Endothelial cell (in vitro differentiated cells): ENCODE data around the gene ANAPC16. TPM values are rescaled to one million over a fixed set of nuclear protein-coding genes. Genes with fewer than 3 reads are reported as not detected.
"Not testable (repeated sequence)": the region's sequence is repeated elsewhere in the genome, so short reads cannot be mapped to it uniquely, and the experiment has no call there.

Source experiments
- DNase-seq: peaks from one replicate; pipeline ENCODE4 v3.0.0; 2021; ENCODE audit warnings: low spot score
- H3K27ac Mint-ChIP-seq: one replicate; pipeline ENCODE4 v1.8.0; 2021; ENCODE audit warnings: mixed read lengths, inconsistent platforms; ENCODE audit not compliant: unreplicated experiment
- H3K27me3 Mint-ChIP-seq: one replicate; pipeline ENCODE4 v1.8.0; 2021; ENCODE audit warnings: mild to moderate bottlenecking, moderate library complexity, mixed read lengths, inconsistent platforms; ENCODE audit not compliant: unreplicated experiment
- H3K36me3 Mint-ChIP-seq: one replicate; pipeline ENCODE4 v1.8.0; 2021; ENCODE audit warnings: mild to moderate bottlenecking, low read depth, mixed read lengths, inconsistent platforms; ENCODE audit not compliant: unreplicated experiment
- H3K4me1 Mint-ChIP-seq: one replicate; pipeline ENCODE4 v1.8.0; 2021; ENCODE audit warnings: mild to moderate bottlenecking, mixed read lengths, inconsistent platforms; ENCODE audit not compliant: unreplicated experiment
- H3K4me3 Mint-ChIP-seq: one replicate; pipeline ENCODE4 v1.8.0; 2021; ENCODE audit warnings: mild to moderate bottlenecking, mixed read lengths, inconsistent platforms; ENCODE audit not compliant: unreplicated experiment
- H3K9me3 Mint-ChIP-seq: one replicate; pipeline ENCODE4 v1.8.0; 2021; ENCODE audit warnings: mixed read lengths, inconsistent platforms; ENCODE audit not compliant: unreplicated experiment
- total RNA-seq: library from RNA; stranded (reverse); fragmentation: NEBNext Ultra II Directional; extraction: Animal tissue kit (Norgen Biotek cat#: 25700); gene quantifications from one replicate; pipeline ENCODE4 v1.2.1, GENCODE V29; 2021; ENCODE audit not compliant: unreplicated experiment
- TF ChIP-seq, protein P1 (sequence below): fragments of 200-600 bp; sonication (generic); IDR thresholded peaks from one replicate; pipeline ENCODE4 v1.5.0; 2021; ENCODE audit warnings: antibody characterized with exemption; ENCODE audit not compliant: unreplicated experiment

Gene ANAPC16
- total RNA-seq, 1 donor from 2014 or later: 56.7 TPM

DNA sequence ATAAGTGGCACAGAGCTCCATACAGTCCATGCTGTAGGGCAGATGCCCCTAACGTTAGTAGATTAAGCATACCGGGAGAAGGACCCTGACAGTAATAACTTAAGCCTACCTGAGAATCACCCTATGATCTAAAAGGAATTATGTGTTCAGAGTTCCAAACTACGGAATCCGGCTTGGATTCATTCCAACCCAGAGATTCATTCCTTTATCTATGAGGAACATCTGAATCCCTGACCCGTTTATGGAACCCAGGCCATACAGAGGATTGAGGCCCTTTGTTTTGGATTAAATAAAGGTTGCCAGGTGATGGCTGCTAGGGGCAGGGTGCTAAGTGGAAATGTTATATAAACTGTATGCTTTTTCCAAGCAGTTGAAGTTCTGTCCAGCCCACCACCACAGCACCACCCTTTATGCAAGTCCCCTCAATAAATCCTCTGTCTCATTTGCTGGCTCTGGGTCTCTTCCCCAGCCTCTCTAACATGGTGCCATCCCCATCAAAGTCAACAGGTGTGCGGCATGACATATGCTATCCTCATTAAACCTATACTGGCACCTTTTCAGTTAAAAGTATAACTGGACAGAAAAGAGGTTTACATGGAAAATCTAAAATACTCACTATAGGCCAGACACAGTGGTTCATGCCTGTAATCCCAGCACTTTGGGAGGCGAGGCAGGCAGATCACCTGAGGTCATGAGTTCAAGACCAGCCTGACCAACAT is 9.1 kb upstream of the ANAPC16 start:
- Mint-ChIP-seq H3K27ac (no peak overlapping the region), H3K4me1 (no peaks in the 10 kb centered on the region), H3K9me3 (no peaks in the 10 kb centered on the region), H3K27me3 (peaks cover 2% of the 10 kb centered on the region), H3K36me3 (peaks cover 7% of the 10 kb centered on the region), H3K4me3 (no peak overlapping the region)
- TF ChIP-seq, protein P1, sequence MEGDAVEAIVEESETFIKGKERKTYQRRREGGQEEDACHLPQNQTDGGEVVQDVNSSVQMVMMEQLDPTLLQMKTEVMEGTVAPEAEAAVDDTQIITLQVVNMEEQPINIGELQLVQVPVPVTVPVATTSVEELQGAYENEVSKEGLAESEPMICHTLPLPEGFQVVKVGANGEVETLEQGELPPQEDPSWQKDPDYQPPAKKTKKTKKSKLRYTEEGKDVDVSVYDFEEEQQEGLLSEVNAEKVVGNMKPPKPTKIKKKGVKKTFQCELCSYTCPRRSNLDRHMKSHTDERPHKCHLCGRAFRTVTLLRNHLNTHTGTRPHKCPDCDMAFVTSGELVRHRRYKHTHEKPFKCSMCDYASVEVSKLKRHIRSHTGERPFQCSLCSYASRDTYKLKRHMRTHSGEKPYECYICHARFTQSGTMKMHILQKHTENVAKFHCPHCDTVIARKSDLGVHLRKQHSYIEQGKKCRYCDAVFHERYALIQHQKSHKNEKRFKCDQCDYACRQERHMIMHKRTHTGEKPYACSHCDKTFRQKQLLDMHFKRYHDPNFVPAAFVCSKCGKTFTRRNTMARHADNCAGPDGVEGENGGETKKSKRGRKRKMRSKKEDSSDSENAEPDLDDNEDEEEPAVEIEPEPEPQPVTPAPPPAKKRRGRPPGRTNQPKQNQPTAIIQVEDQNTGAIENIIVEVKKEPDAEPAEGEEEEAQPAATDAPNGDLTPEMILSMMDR: no peak
- DNase-seq: no peak

DNA sequence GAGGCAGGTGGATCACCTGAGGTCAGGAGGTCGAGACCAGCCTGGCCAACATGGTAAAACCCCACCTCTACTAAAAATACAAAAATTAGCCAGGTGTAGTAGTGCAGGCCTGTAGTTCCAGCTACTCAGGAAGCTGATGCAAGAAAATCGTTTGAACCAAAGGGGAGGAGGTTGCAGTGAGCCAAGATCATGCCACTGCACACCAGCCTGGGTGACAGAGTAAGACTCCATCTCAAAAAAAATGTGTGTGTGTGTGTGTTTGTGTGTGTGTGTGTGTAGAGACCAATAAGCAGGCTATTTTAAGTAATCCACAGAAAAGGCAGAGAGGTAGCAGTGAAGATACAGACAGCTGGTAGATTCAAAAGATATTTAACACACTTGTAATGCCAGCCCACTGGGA is 7.3 kb upstream of the ANAPC16 start:
- H3K4me1 Mint-ChIP-seq, DNase-seq, H3K36me3 Mint-ChIP-seq, H3K27me3 Mint-ChIP-seq, H3K4me3 Mint-ChIP-seq, H3K27ac Mint-ChIP-seq, H3K9me3 Mint-ChIP-seq: not testable (repeated sequence)

DNA sequence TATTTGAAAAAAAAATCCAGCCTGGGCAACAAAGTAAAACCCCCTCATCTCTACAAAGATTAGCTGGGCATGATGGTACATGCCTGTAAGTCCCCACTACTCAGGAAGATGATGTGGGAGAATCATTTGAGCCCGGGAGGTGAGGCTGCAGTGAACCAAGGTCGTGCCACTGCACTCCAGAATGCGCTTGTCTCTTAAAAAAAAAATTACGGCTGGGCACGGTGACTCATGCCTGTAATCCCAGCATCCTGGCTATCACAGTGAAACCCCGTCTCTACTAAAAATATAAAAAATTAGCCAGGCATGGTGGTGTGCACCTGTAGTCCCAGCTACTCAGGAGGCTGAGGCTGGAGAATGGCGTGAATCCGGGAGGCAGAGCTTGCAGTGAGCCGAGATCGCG is 4.4 kb upstream of the ANAPC16 start:
- H3K4me3 Mint-ChIP-seq, H3K9me3 Mint-ChIP-seq, H3K27ac Mint-ChIP-seq, H3K4me1 Mint-ChIP-seq, DNase-seq, H3K27me3 Mint-ChIP-seq: not testable (repeated sequence)
- H3K36me3 Mint-ChIP-seq: peaks cover 12% of the 10 kb centered on the region

DNA sequence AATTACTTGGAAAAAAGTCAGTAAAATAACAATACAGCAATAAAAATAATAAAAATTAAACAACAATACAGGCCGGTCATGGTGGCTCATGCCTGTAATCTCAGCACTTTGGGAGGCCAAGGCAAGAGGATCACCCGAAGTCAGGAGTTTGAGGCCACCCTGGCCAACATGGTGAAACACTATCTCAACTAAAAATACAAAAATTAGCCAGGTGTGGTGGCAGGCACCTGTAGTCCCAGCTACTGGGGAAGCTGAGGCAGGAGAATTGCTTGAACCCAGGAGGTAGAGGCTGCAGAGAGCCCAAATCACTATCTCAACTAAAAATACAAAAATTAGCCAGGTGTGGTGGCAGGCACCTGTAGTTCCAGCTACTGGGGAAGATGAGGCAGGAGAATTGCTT is 4.0 kb upstream of the ANAPC16 start:
- DNase-seq, H3K9me3 Mint-ChIP-seq, H3K4me3 Mint-ChIP-seq, H3K27ac Mint-ChIP-seq, H3K27me3 Mint-ChIP-seq: not testable (repeated sequence)
- peaks cover 12% of the 10 kb centered on the region for H3K36me3 Mint-ChIP-seq
- H3K4me1 Mint-ChIP-seq: peaks cover 10% of the 10 kb centered on the region

DNA sequence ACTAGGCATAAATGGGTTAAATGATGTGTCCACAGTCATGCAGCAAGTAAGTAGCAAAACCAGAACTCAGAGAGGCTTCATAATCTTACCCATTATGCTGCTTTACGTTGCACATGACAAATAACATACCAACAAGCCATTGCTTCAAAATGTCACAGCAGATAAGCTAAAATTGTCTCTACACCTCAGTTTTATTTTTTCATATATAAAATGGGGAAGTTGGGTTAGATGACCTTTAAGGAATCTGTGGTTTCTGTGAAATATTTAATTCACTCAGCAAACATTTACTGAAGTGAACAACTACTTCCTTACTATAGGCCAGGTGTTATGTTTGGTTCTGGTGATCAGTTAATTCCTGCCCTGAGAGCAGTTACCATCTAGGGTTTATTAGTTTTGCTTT is 2.5 kb downstream of the ANAPC16 start:
- H3K27me3 Mint-ChIP-seq: peaks cover 3% of the 10 kb centered on the region
- no peak overlapping the region for H3K4me3 Mint-ChIP-seq
- no peak for DNase-seq
- TF ChIP-seq, protein P1: no peak
- no peak overlapping the region for H3K27ac Mint-ChIP-seq
- H3K4me1 Mint-ChIP-seq: peaks cover 12% of the 10 kb centered on the region
- H3K36me3 Mint-ChIP-seq: peaks cover 5% of the 10 kb centered on the region
- no peaks in the 10 kb centered on the region for H3K9me3 Mint-ChIP-seq

DNA sequence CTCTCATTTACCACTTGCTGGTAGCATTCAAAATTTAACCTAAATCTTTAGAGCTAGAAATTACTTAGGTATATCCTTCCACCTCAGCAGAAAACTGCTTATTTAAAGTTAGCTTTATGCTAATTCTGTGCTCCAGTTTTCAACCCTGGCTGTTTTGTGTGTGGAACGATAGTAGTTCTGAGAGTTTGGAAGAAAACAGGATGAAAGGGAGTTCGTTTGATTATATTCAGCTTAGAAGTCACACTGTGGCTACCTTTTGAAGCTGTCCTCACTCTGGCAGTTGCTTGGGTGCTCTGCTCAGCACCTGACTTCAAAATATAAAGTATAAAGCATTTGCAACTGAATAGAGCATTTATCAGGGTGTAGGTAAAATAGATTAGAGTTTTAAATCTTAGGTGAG is 2.9 kb downstream of the ANAPC16 start:
- no peak overlapping the region for H3K27ac Mint-ChIP-seq
- H3K27me3 Mint-ChIP-seq: peaks cover 3% of the 10 kb centered on the region
- H3K9me3 Mint-ChIP-seq: no peaks in the 10 kb centered on the region
- TF ChIP-seq, protein P1: no peak
- no peak overlapping the region for H3K4me3 Mint-ChIP-seq
- H3K4me1 Mint-ChIP-seq: peaks cover 14% of the 10 kb centered on the region
- no peak for DNase-seq
- H3K36me3 Mint-ChIP-seq: peaks cover 5% of the 10 kb centered on the region
